WTC11 (cell line): ENCODE results near the gene MGAM2. TPM values are rescaled to one million over a fixed set of nuclear protein-coding genes. Genes with fewer than 3 reads are reported as not detected.
A peak's percentile ranks its signal among the peaks of the same experiment; 100 is the strongest.

Experiments used
- ATAC-seq: fragments of 200-7000 bp; cut with Tn5 transposase; 2 replicates; pipeline ENCODE4 v1.10.0; 2021; ENCODE audit warnings: mild to moderate bottlenecking, moderate library complexity
- CTCF ChIA-PET: fragments of 300-600 bp; sonication (Branson Sonifier 250); formaldehyde crosslinking; loops from one replicate; lab custom pipeline; 2021; ENCODE audit warnings: antibody characterized with exemption; lab: Charles Lee
- POLR2A ChIA-PET: fragments of 350-600 bp; sonication (Branson Sonifier 250); formaldehyde crosslinking; loops from one replicate; lab custom pipeline; 2021; ENCODE audit warnings: antibody characterized with exemption; lab: Charles Lee
- DNase-seq: peaks from one replicate; pipeline ENCODE4 v3.0.0; 2021; ENCODE audit warnings: low spot score
- H3K27ac Mint-ChIP-seq: 2 replicates; pipeline ENCODE4 v1.8.0; 2021; ENCODE audit warnings: mixed read lengths
- H3K27me3 Mint-ChIP-seq: 2 replicates; pipeline ENCODE4 v1.8.0; 2021; ENCODE audit warnings: low read depth, mild to moderate bottlenecking, moderate library complexity, mixed read lengths
- H3K36me3 Mint-ChIP-seq: 2 replicates; pipeline ENCODE4 v1.8.0; 2021; ENCODE audit warnings: mixed read lengths
- H3K4me1 Mint-ChIP-seq: 2 replicates; pipeline ENCODE4 v1.8.0; 2022; ENCODE audit warnings: mixed read lengths
- H3K4me3 Mint-ChIP-seq: 2 replicates; pipeline ENCODE4 v1.8.0; 2021; ENCODE audit warnings: mild to moderate bottlenecking, moderate library complexity, mixed read lengths
- H3K9me3 Mint-ChIP-seq: 2 replicates; pipeline ENCODE4 v1.8.0; 2021; ENCODE audit warnings: mixed read lengths
- ATF1 ChIP-seq: sonication (generic); formaldehyde crosslinking; IDR thresholded peaks from 2 replicates; pipeline ENCODE4 v1.8.1; 2023; ENCODE audit warnings: mild to moderate bottlenecking, moderate library complexity, missing genetic modification reagents
- CDX4 ChIP-seq: fragments of 250-450 bp; sonication (Bioruptor Pico); IDR thresholded peaks from 2 replicates; pipeline ENCODE4 v1.9.0; 2021; ENCODE audit warnings: moderate library complexity, mild to moderate bottlenecking, inconsistent platforms, borderline replicate concordance
- CREM ChIP-seq: sonication (generic); formaldehyde crosslinking; IDR thresholded peaks from 2 replicates; pipeline ENCODE4 v1.8.1; 2022; ENCODE audit warnings: mild to moderate bottlenecking, missing genetic modification reagents, moderate library complexity
- ELF4 ChIP-seq: sonication (generic); formaldehyde crosslinking; IDR thresholded peaks from 2 replicates; pipeline ENCODE4 v1.8.1; 2022; ENCODE audit warnings: low read depth, mild to moderate bottlenecking, moderate library complexity, missing genetic modification reagents
- EMX1 ChIP-seq: fragments of 250-450 bp; sonication (Bioruptor Pico); IDR thresholded peaks from 2 replicates; pipeline ENCODE4 v1.8.0; 2021; ENCODE audit warnings: mild to moderate bottlenecking
- FOXP1 ChIP-seq: sonication (generic); formaldehyde crosslinking; IDR thresholded peaks from 2 replicates; pipeline ENCODE4 v1.8.0; 2022; ENCODE audit warnings: missing genetic modification reagents, mild to moderate bottlenecking, moderate library complexity, borderline replicate concordance
- FOXP4 ChIP-seq: sonication (generic); formaldehyde crosslinking; IDR thresholded peaks from 2 replicates; pipeline ENCODE4 v1.8.0; 2022; ENCODE audit warnings: mild to moderate bottlenecking, missing genetic modification reagents
- GABPB1 ChIP-seq: sonication (generic); formaldehyde crosslinking; IDR thresholded peaks from 2 replicates; pipeline ENCODE4 v1.8.1; 2023; ENCODE audit warnings: mild to moderate bottlenecking, missing genetic modification reagents
- IRF2 ChIP-seq: sonication (generic); formaldehyde crosslinking; IDR thresholded peaks from 2 replicates; pipeline ENCODE4 v1.8.0; 2022; ENCODE audit warnings: low read depth, missing genetic modification reagents, borderline replicate concordance
- JAZF1 ChIP-seq: fragments of 250-450 bp; sonication (Bioruptor Pico); IDR thresholded peaks from 2 replicates; pipeline ENCODE4 v1.9.0; 2021; ENCODE audit warnings: moderate library complexity, mild to moderate bottlenecking, inconsistent platforms
- MAX ChIP-seq: sonication (generic); formaldehyde crosslinking; IDR thresholded peaks from 2 replicates; pipeline ENCODE4 v1.8.0; 2022; ENCODE audit warnings: mild to moderate bottlenecking, missing genetic modification reagents
- NFYB ChIP-seq: sonication (generic); formaldehyde crosslinking; conservative IDR thresholded peaks from 2 replicates; pipeline ENCODE4 v1.8.0; 2022; ENCODE audit warnings: low read depth, missing genetic modification reagents
- SMAD4 ChIP-seq: sonication (generic); formaldehyde crosslinking; IDR thresholded peaks from 2 replicates; pipeline ENCODE4 v1.8.0; 2022; ENCODE audit warnings: mild to moderate bottlenecking, missing genetic modification reagents
- ZBTB21 ChIP-seq: sonication (generic); formaldehyde crosslinking; IDR thresholded peaks from 2 replicates; pipeline ENCODE4 v1.8.1; 2023; ENCODE audit warnings: mild to moderate bottlenecking, missing genetic modification reagents, borderline replicate concordance
- ZNF138 ChIP-seq: sonication (generic); formaldehyde crosslinking; conservative IDR thresholded peaks from 2 replicates; pipeline ENCODE4 v1.8.1; 2022; ENCODE audit warnings: mild to moderate bottlenecking, moderate library complexity, missing genetic modification reagents
- ZNF232 ChIP-seq: sonication (generic); formaldehyde crosslinking; IDR thresholded peaks from 2 replicates; pipeline ENCODE4 v1.8.0; 2022; ENCODE audit warnings: mild to moderate bottlenecking, missing genetic modification reagents
- ZNF416 ChIP-seq: fragments of 250-450 bp; sonication (Bioruptor Pico); IDR thresholded peaks from 2 replicates; pipeline ENCODE4 v1.9.0; 2021; ENCODE audit warnings: mild to moderate bottlenecking, inconsistent platforms
- total RNA-seq: library from RNA; stranded (reverse); gene quantifications from 3 replicates; pipeline ENCODE4 v1.2.3, GENCODE V29; 2021
- TF ChIP-seq, protein P1 (sequence below): sonication (generic); formaldehyde crosslinking; IDR thresholded peaks from 2 replicates; pipeline ENCODE4 v1.8.1; 2023; ENCODE audit warnings: mild to moderate bottlenecking, missing genetic modification reagents
- TF ChIP-seq, protein P2 (sequence below): sonication (generic); formaldehyde crosslinking; IDR thresholded peaks from 2 replicates; pipeline ENCODE4 v1.8.0; 2022; ENCODE audit warnings: mild to moderate bottlenecking, missing genetic modification reagents
- TF ChIP-seq, protein P3 (sequence below): sonication (generic); formaldehyde crosslinking; IDR thresholded peaks from 2 replicates; pipeline ENCODE4 v1.8.1; 2023; ENCODE audit warnings: mild to moderate bottlenecking, missing genetic modification reagents
- TF ChIP-seq, protein P4 (sequence below): sonication (generic); formaldehyde crosslinking; IDR thresholded peaks from 2 replicates; pipeline ENCODE4 v1.8.0; 2023; ENCODE audit warnings: mild to moderate bottlenecking, missing genetic modification reagents

MGAM2 gene
- total RNA-seq, 1 experiment from 2014 or later: not detected

DNA sequence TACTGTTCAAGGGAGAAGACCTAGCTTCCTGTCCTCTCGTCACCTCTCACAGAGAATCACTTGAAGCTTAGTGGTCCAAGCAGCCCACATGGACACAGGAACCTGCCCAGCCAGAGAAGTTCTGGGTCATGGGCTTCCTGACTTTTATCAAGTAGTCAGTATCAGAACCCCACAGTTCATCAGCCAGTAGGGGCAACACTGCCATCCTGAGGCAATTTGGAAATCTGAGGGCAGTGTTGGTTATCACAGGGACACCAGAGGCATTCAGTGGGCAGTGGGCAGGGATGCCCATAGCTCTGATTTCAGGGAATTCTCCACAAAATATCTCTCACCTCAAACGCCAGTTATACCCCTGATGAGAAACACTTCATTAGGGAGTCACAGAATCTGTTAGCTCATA is 22.5 kb upstream of the MGAM2 start:
- no peaks in the 10 kb centered on the region for H3K36me3 Mint-ChIP-seq
- CTCF ChIA-PET: interaction anchor here (3.5 kb wide), 1 partner anchor 114 kb away, joined by 26 read pairs; the partner anchor contains the start of gene TAS2R38

GRCh38 chr7:142091961-142092360 is 19.6 kb upstream of the MGAM2 start:
- Mint-ChIP-seq H3K9me3 (no peaks in the 10 kb centered on the region), H3K4me3 (no peak overlapping the region), H3K27me3 (no peaks in the 10 kb centered on the region; the same call in 1 of the 2 replicates)
- no peak for ATAC-seq
- ChIA-PET CTCF (interaction anchor here (1.1 kb wide), 1 partner anchor 116 kb away, joined by 3 read pairs; no protein-coding TSS in a partner anchor), POLR2A (no interaction called here)
- no peak for TF ChIP-seq GABPB1 (CRISPR knock-in tag)
- TF ChIP-seq ZNF232 (CRISPR knock-in tag): no peak
- TF ChIP-seq EMX1 (CRISPR knock-in tag): no peak
- TF ChIP-seq, protein P1, sequence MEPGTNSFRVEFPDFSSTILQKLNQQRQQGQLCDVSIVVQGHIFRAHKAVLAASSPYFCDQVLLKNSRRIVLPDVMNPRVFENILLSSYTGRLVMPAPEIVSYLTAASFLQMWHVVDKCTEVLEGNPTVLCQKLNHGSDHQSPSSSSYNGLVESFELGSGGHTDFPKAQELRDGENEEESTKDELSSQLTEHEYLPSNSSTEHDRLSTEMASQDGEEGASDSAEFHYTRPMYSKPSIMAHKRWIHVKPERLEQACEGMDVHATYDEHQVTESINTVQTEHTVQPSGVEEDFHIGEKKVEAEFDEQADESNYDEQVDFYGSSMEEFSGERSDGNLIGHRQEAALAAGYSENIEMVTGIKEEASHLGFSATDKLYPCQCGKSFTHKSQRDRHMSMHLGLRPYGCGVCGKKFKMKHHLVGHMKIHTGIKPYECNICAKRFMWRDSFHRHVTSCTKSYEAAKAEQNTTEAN: no peak
- TF ChIP-seq, protein P2, sequence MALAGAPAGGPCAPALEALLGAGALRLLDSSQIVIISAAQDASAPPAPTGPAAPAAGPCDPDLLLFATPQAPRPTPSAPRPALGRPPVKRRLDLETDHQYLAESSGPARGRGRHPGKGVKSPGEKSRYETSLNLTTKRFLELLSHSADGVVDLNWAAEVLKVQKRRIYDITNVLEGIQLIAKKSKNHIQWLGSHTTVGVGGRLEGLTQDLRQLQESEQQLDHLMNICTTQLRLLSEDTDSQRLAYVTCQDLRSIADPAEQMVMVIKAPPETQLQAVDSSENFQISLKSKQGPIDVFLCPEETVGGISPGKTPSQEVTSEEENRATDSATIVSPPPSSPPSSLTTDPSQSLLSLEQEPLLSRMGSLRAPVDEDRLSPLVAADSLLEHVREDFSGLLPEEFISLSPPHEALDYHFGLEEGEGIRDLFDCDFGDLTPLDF: no peak
- TF ChIP-seq CREM (CRISPR knock-in tag): no peak
- TF ChIP-seq MAX: no peak
- no peak for TF ChIP-seq ATF1 (CRISPR knock-in tag)
- no peak for TF ChIP-seq FOXP4 (CRISPR knock-in tag)
- TF ChIP-seq JAZF1: no peak
- no peak for TF ChIP-seq ZNF416 (CRISPR knock-in tag)
- no peak for TF ChIP-seq SMAD4 (CRISPR knock-in tag)
- TF ChIP-seq NFYB (CRISPR knock-in tag): no peak
- no peak for TF ChIP-seq IRF2 (CRISPR knock-in tag)
- TF ChIP-seq FOXP1 (CRISPR knock-in tag): no peak
- TF ChIP-seq, all 79 proteins: peak for 0
- no peak for DNase-seq
- H3K36me3 Mint-ChIP-seq: no peaks in the 10 kb centered on the region
- H3K27ac Mint-ChIP-seq: no peak overlapping the region
- no peaks in the 10 kb centered on the region for H3K4me1 Mint-ChIP-seq

More for the DNA sequence above, 22.5 kb upstream of the MGAM2 start:
- Mint-ChIP-seq H3K27me3 (no peaks in the 10 kb centered on the region; the same call in 1 of the 2 replicates), H3K4me1 (no peaks in the 10 kb centered on the region), H3K9me3 (no peaks in the 10 kb centered on the region), H3K4me3 (no peak overlapping the region), H3K27ac (no peak overlapping the region)
- no peak for TF ChIP-seq ZNF138
- TF ChIP-seq, protein P3, sequence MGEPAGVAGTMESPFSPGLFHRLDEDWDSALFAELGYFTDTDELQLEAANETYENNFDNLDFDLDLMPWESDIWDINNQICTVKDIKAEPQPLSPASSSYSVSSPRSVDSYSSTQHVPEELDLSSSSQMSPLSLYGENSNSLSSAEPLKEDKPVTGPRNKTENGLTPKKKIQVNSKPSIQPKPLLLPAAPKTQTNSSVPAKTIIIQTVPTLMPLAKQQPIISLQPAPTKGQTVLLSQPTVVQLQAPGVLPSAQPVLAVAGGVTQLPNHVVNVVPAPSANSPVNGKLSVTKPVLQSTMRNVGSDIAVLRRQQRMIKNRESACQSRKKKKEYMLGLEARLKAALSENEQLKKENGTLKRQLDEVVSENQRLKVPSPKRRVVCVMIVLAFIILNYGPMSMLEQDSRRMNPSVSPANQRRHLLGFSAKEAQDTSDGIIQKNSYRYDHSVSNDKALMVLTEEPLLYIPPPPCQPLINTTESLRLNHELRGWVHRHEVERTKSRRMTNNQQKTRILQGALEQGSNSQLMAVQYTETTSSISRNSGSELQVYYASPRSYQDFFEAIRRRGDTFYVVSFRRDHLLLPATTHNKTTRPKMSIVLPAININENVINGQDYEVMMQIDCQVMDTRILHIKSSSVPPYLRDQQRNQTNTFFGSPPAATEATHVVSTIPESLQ (CRISPR knock-in tag): no peak
- TF ChIP-seq ZBTB21 (CRISPR knock-in tag): no peak
- no peak for TF ChIP-seq ELF4 (CRISPR knock-in tag)
- no peak for TF ChIP-seq CDX4
- TF ChIP-seq, protein P4, sequence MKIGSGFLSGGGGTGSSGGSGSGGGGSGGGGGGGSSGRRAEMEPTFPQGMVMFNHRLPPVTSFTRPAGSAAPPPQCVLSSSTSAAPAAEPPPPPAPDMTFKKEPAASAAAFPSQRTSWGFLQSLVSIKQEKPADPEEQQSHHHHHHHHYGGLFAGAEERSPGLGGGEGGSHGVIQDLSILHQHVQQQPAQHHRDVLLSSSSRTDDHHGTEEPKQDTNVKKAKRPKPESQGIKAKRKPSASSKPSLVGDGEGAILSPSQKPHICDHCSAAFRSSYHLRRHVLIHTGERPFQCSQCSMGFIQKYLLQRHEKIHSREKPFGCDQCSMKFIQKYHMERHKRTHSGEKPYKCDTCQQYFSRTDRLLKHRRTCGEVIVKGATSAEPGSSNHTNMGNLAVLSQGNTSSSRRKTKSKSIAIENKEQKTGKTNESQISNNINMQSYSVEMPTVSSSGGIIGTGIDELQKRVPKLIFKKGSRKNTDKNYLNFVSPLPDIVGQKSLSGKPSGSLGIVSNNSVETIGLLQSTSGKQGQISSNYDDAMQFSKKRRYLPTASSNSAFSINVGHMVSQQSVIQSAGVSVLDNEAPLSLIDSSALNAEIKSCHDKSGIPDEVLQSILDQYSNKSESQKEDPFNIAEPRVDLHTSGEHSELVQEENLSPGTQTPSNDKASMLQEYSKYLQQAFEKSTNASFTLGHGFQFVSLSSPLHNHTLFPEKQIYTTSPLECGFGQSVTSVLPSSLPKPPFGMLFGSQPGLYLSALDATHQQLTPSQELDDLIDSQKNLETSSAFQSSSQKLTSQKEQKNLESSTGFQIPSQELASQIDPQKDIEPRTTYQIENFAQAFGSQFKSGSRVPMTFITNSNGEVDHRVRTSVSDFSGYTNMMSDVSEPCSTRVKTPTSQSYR (CRISPR knock-in tag): no peak
- ATAC-seq (peak; percentile 39; the same call in 1 of the 2 replicates), DNase-seq (no peak)
- POLR2A ChIA-PET: no interaction called here
